Heart right ventricle (tissue), 16 donors: Measurements from ENCODE around the gene DNAJC4. TPM values are rescaled to one million over a fixed set of nuclear protein-coding genes. Genes with fewer than 3 reads are reported as not detected.
"Not testable (repeated sequence)": the region's sequence is repeated elsewhere in the genome, so short reads cannot be mapped to it uniquely, and the experiment has no call there.

Experiments
- ATAC-seq, 8 donors: fragments of 200-7000 bp; cut with Tn5 transposase; one replicate each; pipeline ENCODE4 v1.9.1; 2020; ENCODE audit warnings: mild to moderate bottlenecking in 8 of 8, moderate library complexity in 8 of 8, moderate number of reproducible peaks in 1 of 8
- DNase-seq, 2 donors: peaks; one replicate each; pipeline ENCODE4 v3.0.0-alpha.2; 2020
- H3K27ac ChIP-seq, 10 donors: fragments of 200-600 bp; sonication (generic) in 2 of 10; one replicate each; pipeline versions ENCODE4 v1.5.0 to v1.8.0; 2020 to 2022; ENCODE audit warnings: mild to moderate bottlenecking in 3 of 10
- H3K27me3 ChIP-seq, 7 donors: fragments of 200-600 bp; one replicate each; pipeline ENCODE4 v1.8.0; 2021 to 2022; ENCODE audit warnings: mild to moderate bottlenecking in 2 of 7
- H3K36me3 ChIP-seq, 9 donors: fragments of 200-600 bp; sonication (generic) in 1 of 9; one replicate each; pipeline versions ENCODE4 v1.5.0 to v1.8.0; 2020 to 2022; ENCODE audit warnings: mild to moderate bottlenecking in 2 of 9
- H3K4me1 ChIP-seq, 9 donors: fragments of 200-600 bp; sonication (generic) in 1 of 9; one replicate each; pipeline versions ENCODE4 v1.5.0 to v1.8.0; 2020 to 2022; ENCODE audit warnings: mild to moderate bottlenecking in 4 of 9
- H3K4me3 ChIP-seq, 10 donors: fragments of 200-600 bp; sonication (generic) in 2 of 10; one replicate each; pipeline versions ENCODE4 v1.5.0 to v1.8.0; 2020 to 2022; ENCODE audit warnings: mild to moderate bottlenecking in 7 of 10, moderate library complexity in 2 of 10
- H3K9me3 ChIP-seq, 11 donors: fragments of 200-600 bp in 10 of 11; sonication (generic) in 2 of 11; one replicate each; pipeline versions ENCODE4 v1.5.0 to v1.8.0; 2013 to 2022; ENCODE audit warnings: mild to moderate bottlenecking in 2 of 11, control low read depth in 1 of 11, moderate library complexity in 1 of 11
- WGBS, 2 donors: extraction: QIAGEN DNeasy Blood & Tissue Kit; methylation state at CpG; one replicate each; pipeline ENCODE4 v1.1.7; 2013; ENCODE audit warnings: inconsistent platforms in 1 of 2; 5-methylcytosine and 5-hydroxymethylcytosine counted together
- intact Hi-C, 10 donors: fragments of 100-400 bp; cut with DNase I; formaldehyde crosslinking; loops; one replicate each; pipeline versions ENCODE4 v1.11.1 to v1.14.2; 2022
- polyA plus RNA-seq, 2 donors: library from polyadenylated mRNA; stranded (reverse); fragments of 200-250 nt; gene quantifications; one replicate each; pipeline ENCODE4 v1.2.3, GENCODE V29; 2013
- total RNA-seq, 10 donors: library from RNA; stranded (reverse); fragmentation: NEBNext Ultra II Directional in 3 of 10; extraction: Animal tissue kit (Norgen Biotek cat#: 25700) in 3 of 10; gene quantifications; one replicate each; pipeline versions ENCODE4 v1.2.1 to v1.2.4, GENCODE V29; 2021 to 2023
- TF ChIP-seq, protein P1 (sequence below), 9 donors: fragments of 200-600 bp; sonication (generic) in 2 of 9; IDR thresholded peaks; one replicate each; pipeline versions ENCODE4 v1.5.0 to v1.8.0; 2021 to 2022; ENCODE audit warnings: antibody characterized with exemption in 9 of 9, mild to moderate bottlenecking in 5 of 9, moderate library complexity in 1 of 9
- donor health status: Arrhythmogenic right ventricular cardiomyopathy.
- donor health status: ischemic (EF 13 %, LVEDD 7.1; RV severe dilation, severe dysfunction).
- donor health status: healthy with polysubstance abuse.
- donor health status: DM: no; HTN: yes; CAD: no.
- donor health status: DM: no; HTN: no; CAD: no.
- donor health status: ischemic (EF 25% LVEDD 6.9; RV normal size, moderate dysfunction).
- donor health status: ischemic (EF 25% LVEDD 5.7; RV mildly dilated, moderate dysfunction).
- donor health status: healthy.
- donor health status: DM: yes; HTN: yes; CAD: no.
- donor health status: Ischemic cardiomyopathy.
- donor health status: ischemic (EF 35%, LVEDD 5.7; RV mildly dilated, moderate dysfunction).
- donor health status: nonischemic (EF 11% LVEDD 7.7; RV severe dilation, severe dysfunction).
- donor health status: DM: yes; HTN: yes; CAD: no.
- donor health status: PGD.
- donor health status: ischemic (EF 29% LVEDD 5.4; RV normal size, mild dysfunction).
- donor health status: nonischemic (EF 23%, LVEDD 6.1; RV moderate dilation, normal function).

The DNAJC4 gene
- total and polyA plus RNA-seq, 12 donors: 46.6 to 173 (median 52.0) TPM

DNA sequence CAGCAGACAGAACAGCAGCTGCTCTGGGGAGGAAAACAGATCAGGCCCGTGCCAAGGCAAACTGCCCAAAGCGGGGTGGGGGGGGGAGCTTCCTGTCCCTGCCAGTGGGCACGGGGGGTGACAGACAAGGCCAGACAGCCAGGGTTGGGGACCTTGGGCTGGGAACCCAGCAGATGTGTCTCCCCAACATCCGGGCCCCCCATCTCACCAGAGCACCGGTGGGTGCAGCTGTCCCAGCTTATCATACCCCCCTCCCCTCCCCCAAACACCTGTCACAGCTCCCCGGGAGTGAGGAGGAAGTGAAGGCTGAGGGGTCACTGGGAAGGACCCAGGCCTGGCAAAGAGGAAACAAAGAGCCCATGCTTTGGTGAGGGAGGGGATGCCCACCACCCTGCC is 15.1 kb downstream of the DNAJC4 start:
- ATAC-seq (no peak), DNase-seq (peak; percentile 55 to 61)
- Histone ChIP-seq H3K4me1 (peaks cover 17 to 50% (median 41%) of the 10 kb centered on the region in 9 donors), H3K36me3 (peaks cover 0 to 20% (median 0%) of the 10 kb centered on the region in 9 donors), H3K27ac (peak overlapping the region in 9 of 10 donors; percentile 80 to 96 (median 84)), H3K9me3 (no peaks in the 10 kb centered on the region), H3K27me3 (no peaks in the 10 kb centered on the region), H3K4me3 (peak overlapping the region; percentile 44 to 89 (median 70))
- intact Hi-C loops: loop anchor here in 1 of 10 donors (5.0 kb wide), 1 partner anchor 57 kb away; the partner anchor contains the start of gene CATSPERZ
- WGBS, 2 donors: 3 to 7% methylated on average over 6 of the region's 6 CpGs
- TF ChIP-seq, protein P1, sequence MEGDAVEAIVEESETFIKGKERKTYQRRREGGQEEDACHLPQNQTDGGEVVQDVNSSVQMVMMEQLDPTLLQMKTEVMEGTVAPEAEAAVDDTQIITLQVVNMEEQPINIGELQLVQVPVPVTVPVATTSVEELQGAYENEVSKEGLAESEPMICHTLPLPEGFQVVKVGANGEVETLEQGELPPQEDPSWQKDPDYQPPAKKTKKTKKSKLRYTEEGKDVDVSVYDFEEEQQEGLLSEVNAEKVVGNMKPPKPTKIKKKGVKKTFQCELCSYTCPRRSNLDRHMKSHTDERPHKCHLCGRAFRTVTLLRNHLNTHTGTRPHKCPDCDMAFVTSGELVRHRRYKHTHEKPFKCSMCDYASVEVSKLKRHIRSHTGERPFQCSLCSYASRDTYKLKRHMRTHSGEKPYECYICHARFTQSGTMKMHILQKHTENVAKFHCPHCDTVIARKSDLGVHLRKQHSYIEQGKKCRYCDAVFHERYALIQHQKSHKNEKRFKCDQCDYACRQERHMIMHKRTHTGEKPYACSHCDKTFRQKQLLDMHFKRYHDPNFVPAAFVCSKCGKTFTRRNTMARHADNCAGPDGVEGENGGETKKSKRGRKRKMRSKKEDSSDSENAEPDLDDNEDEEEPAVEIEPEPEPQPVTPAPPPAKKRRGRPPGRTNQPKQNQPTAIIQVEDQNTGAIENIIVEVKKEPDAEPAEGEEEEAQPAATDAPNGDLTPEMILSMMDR (IDR thresholded peaks at IDR 0.05): no peak

GRCh38 chr11:64245797-64246620 is 15.7 kb downstream of the DNAJC4 start:
- DNase-seq (peak; percentile 67), ATAC-seq (peak in 1 of 8 donors; percentile 6)
- intact Hi-C loops: loop anchor here in 2 of 10 donors (2.0 to 5.0 kb wide), 2 partner anchors 56 to 59 kb away; partner anchors contain the start of genes CATSPERZ (in 1 of the 2) and ESRRA (in 1 of the 2)
- Histone ChIP-seq H3K27ac (peak overlapping the region; percentile 66 to 96 (median 84)), H3K9me3 (no peaks in the 10 kb centered on the region), H3K4me3 (peak overlapping the region; percentile 44 to 89 (median 70)), H3K4me1 (peaks cover 16 to 54% (median 47%) of the 10 kb centered on the region in 9 donors), H3K36me3 (peaks cover 0 to 20% (median 0%) of the 10 kb centered on the region in 9 donors), H3K27me3 (no peaks in the 10 kb centered on the region)
- TF ChIP-seq, protein P1 (IDR thresholded peaks at IDR 0.05): no peak
- WGBS, 2 donors: 1% methylated on average over 34 to 46 of the region's 46 CpGs

DNA sequence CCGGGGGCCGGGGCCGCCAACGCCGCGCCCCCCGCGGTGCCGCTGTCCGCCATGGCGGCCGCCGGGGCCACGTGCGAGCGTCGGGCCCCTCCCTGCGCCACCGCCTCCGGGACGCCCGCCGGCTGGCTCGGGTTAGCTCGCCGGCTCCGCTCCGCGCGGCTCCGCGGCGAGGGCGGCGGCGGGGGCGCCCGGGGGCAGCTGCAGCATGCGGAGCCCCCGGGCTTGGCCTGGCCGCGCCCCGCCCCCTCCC is 16.2 kb downstream of the DNAJC4 start:
- not testable (repeated sequence) for H3K27me3 ChIP-seq, ATAC-seq, H3K9me3 ChIP-seq, DNase-seq
- H3K27ac ChIP-seq: peak overlapping the region in 9 of 10 donors; percentile 80 to 96 (median 84)
- peaks cover 0 to 20% (median 0%) of the 10 kb centered on the region in 9 donors for H3K36me3 ChIP-seq
- H3K4me3 ChIP-seq: peak overlapping the region; percentile 44 to 89 (median 70)
- WGBS, 2 donors: 0% methylated on average over 21 to 43 of the region's 43 CpGs
- H3K4me1 ChIP-seq: peaks cover 16 to 56% (median 47%) of the 10 kb centered on the region in 9 donors
- intact Hi-C loops: loop anchor here in 2 of 10 donors (2.0 to 5.0 kb wide), 2 partner anchors 56 to 58 kb away; partner anchors contain the start of genes CATSPERZ (in 1 of the 2) and ESRRA (in 1 of the 2)

DNA sequence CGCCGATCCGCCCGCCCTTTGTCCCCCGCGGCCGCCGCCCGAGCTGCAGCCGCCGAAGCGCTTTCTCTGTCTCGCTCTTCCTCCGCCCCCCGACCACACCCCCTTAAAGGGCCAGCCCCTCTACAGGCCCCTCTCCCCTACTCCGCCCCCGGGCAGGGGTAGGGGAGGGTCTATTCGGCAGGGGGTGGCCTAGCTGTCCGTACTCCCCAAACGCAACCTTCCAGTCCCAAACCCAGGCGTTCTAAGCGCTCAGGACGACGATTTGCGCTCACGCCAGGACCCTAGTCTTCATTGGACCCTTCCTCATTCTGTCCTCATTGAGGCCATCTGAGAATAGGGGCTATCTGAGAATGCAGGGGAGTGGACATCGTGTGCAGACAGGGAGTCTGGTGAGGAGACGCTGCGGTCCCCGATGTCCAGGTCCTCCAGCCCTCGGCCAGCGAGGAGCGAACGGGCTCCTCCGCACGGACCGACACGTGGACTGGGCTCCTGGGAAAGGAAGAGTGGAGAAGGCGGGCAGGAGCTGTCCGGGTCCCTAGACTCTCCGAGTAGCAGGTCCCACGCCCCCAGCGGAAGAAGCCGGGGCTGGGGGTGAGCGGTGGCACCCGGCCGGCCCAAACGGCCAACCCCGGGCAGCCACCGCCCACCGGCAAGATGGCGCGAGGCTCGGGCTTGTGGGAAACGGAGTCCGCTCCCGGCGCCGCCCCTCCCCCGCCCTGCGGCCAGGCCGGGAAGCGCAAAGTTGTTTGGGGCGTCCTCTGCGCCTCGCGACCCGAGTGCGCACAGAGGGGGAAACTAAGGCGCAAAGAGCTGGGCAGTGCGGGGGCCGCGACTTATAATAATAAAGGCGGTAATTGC is 16.8 kb downstream of the DNAJC4 start, which contains the start of gene PPP1R14B:
Gene PPP1R14B (minus strand): TSS at position 73 of the 858 bp plus-strand sequence. CDS start 270 bp downstream, outside the sequence.
- peaks cover 0 to 20% (median 0%) of the 10 kb centered on the region in 9 donors for H3K36me3 ChIP-seq
- no peaks in the 10 kb centered on the region for H3K9me3 ChIP-seq
- DNase-seq: peak; percentile 90 to 92
- no peaks in the 10 kb centered on the region for H3K27me3 ChIP-seq
- ATAC-seq: peak; percentile 65 to 81 (median 76)
- intact Hi-C loops: loop anchor here in 2 of 10 donors (2.0 to 5.0 kb wide), 2 partner anchors 55 to 58 kb away; partner anchors contain the start of genes CATSPERZ (in 1 of the 2) and ESRRA (in 1 of the 2)
- H3K27ac ChIP-seq: peak within 1 kb of the TSS; percentile 66 to 96 (median 92)
- TF ChIP-seq, protein P1 (IDR thresholded peaks at IDR 0.05): peak in 5 of 9 donors; percentile 8 to 34 (median 24)
- H3K4me3 ChIP-seq: peak within 1 kb of the TSS; percentile 44 to 90 (median 71)
- peaks cover 14 to 57% (median 48%) of the 10 kb centered on the region in 9 donors for H3K4me1 ChIP-seq
- WGBS, 2 donors: 1% methylated on average over 64 to 74 of the region's 74 CpGs
